ENCODE data around the gene TRRAP.

- TF ChIP-seq CTCF (IDR thresholded peaks at IDR 0.05), result no peak
- TF ChIP-seq POLR2A (IDR thresholded peaks at IDR 0.05), result no peak
These were observed 176.4 kb downstream of the TRRAP start for GRCh38 chr7:99054781-99055180.

Data from esophagus squamous epithelium (tissue), 4 donors.